A549 (cell line): Measurements from ENCODE around the gene ZNF335. TPM values are rescaled to one million over a fixed set of nuclear protein-coding genes. Genes with fewer than 3 reads are reported as not detected.

ENCODE experiments used
- ATAC-seq, 2 experiments: fragments of 200-7000 bp in 1 of 2; fragments of >200 bp in 1 of 2; cut with Nextera tagmentation in 1 of 2; cut with Tn5 transposase in 1 of 2; 3 replicates each; pipeline versions ENCODE4 v1.8.0 to v1.9.1; 2018 to 2020; ENCODE audit warnings: mild to moderate bottlenecking in 1 of 2, moderate library complexity in 1 of 2
- CTCF ChIA-PET: fragments of 300-600 bp; sonication (Branson Sonifier 250); formaldehyde crosslinking; extraction: SDS; loops from one replicate; lab custom pipeline; 2021; ENCODE audit warnings: antibody characterized with exemption, inconsistent platforms; lab: Yijun Ruan, JAX
- POLR2A ChIA-PET: fragments of 350-600 bp; formaldehyde crosslinking; extraction: SDS; loops from one replicate; lab custom pipeline; 2021; ENCODE audit warnings: antibody characterized with exemption, inconsistent platforms; lab: Yijun Ruan, JAX
- DNase-seq, 2 experiments: peaks; one replicate each; pipeline versions ENCODE4 v3.0.0 to v3.0.0-alpha.2; 2011 to 2016; ENCODE audit warnings: low read depth in 1 of 2, low spot score in 1 of 2
- FAIRE-seq: peaks from 2 replicates; lab custom pipeline; 2011; peaks lifted over from hg19 to GRCh38; lab: Jason Lieb, UNC
- H3K27ac ChIP-seq, 2 experiments: fragments of >200 bp; sonication (Bioruptor Twin); formaldehyde crosslinking; 3 replicates each; pipeline ENCODE4 v1.5.1; 2016 to 2017
- H3K4me1 ChIP-seq: fragments of >200 bp; sonication (Bioruptor Twin); formaldehyde crosslinking; 3 replicates; pipeline ENCODE4 v1.6.1; 2016
- H3K4me2 ChIP-seq: fragments of >200 bp; sonication (Bioruptor Twin); formaldehyde crosslinking; 3 replicates; pipeline ENCODE4 v1.6.1; 2016
- H3K4me3 ChIP-seq: fragments of >200 bp; sonication (Bioruptor Twin); formaldehyde crosslinking; 3 replicates; pipeline ENCODE4 v1.5.1; 2016
- H3K9me3 ChIP-seq: fragments of >200 bp; sonication (Bioruptor Twin); formaldehyde crosslinking; 3 replicates; pipeline ENCODE4 v1.6.1; 2016
- CBX2 ChIP-seq: fragments of 200-600 bp; sonication (generic); IDR thresholded peaks from 2 replicates; pipeline ENCODE4 v1.6.1; 2016; ENCODE audit warnings: low read depth, mild to moderate bottlenecking, borderline replicate concordance
- CHD2 ChIP-seq: fragments of 150-350 bp; IDR thresholded peaks from 2 replicates; pipeline ENCODE4 v1.6.1; 2014; ENCODE audit warnings: low read length; ENCODE audit not compliant: partially characterized antibody
- CHD4 ChIP-seq: fragments of 200-600 bp; sonication (generic); IDR thresholded peaks from 2 replicates; pipeline ENCODE4 v1.6.1; 2016; ENCODE audit warnings: antibody characterized with exemption, mild to moderate bottlenecking, borderline replicate concordance
- EHF ChIP-seq: fragments of 250-450 bp; sonication (Bioruptor Pico); IDR thresholded peaks from 2 replicates; pipeline ENCODE4 v1.5.0; 2020; ENCODE audit warnings: mild to moderate bottlenecking
- HMGXB4 ChIP-seq: fragments of 250-450 bp; sonication (Bioruptor Pico); IDR thresholded peaks from 2 replicates; pipeline ENCODE4 v1.5.0; 2021; ENCODE audit warnings: mild to moderate bottlenecking, moderate library complexity, borderline replicate concordance
- HOXB13 ChIP-seq: fragments of 250-450 bp; sonication (Bioruptor Pico); IDR thresholded peaks from 2 replicates; pipeline ENCODE4 v1.5.0; 2020; ENCODE audit warnings: low read depth, mild to moderate bottlenecking, moderate library complexity
- JUNB ChIP-seq: fragments of >200 bp; sonication (Bioruptor Twin); formaldehyde crosslinking; IDR thresholded peaks from 2 replicates; pipeline ENCODE4 v1.6.1; 2016
- MAFK ChIP-seq: fragments of 450-650 bp; IDR thresholded peaks from 2 replicates; pipeline ENCODE4 v1.6.1; 2014; ENCODE audit not compliant: partially characterized antibody
- MAX ChIP-seq: IDR thresholded peaks from 2 replicates; pipeline ENCODE4 v1.6.1; 2012
- MAZ ChIP-seq: fragments of 150-350 bp; IDR thresholded peaks from 2 replicates; pipeline ENCODE4 v1.6.1; 2014; ENCODE audit warnings: antibody characterized with exemption, low read depth, low read length, borderline replicate concordance
- NFE2L2 ChIP-seq: fragments of 150-350 bp; conservative IDR thresholded peaks from 2 replicates; pipeline ENCODE4 v1.6.1; 2014; ENCODE audit warnings: low read length
- REST ChIP-seq: fragments of 200-600 bp; sonication (generic); IDR thresholded peaks from 2 replicates; pipeline ENCODE4 v1.6.1; 2016; ENCODE audit warnings: antibody characterized with exemption, mild to moderate bottlenecking, moderate library complexity
- SMC3 ChIP-seq: fragments of >200 bp; sonication (Bioruptor Twin); formaldehyde crosslinking; IDR thresholded peaks from 3 replicates; pipeline ENCODE4 v1.6.1; 2018; ENCODE audit warnings: inconsistent platforms
- TP53 ChIP-seq: fragments of 250-450 bp; sonication (Bioruptor Pico); IDR thresholded peaks from 2 replicates; pipeline ENCODE4 v1.5.0; 2021; ENCODE audit warnings: mild to moderate bottlenecking, moderate library complexity
- ZSCAN20 ChIP-seq: fragments of 250-450 bp; sonication (Bioruptor Pico); IDR thresholded peaks from 2 replicates; pipeline ENCODE4 v1.8.0; 2022; ENCODE audit warnings: mild to moderate bottlenecking, moderate library complexity
- WGBS: methylation state at CpG from one replicate; pipeline ENCODE4 v1.1.6; 2017; ENCODE audit errors: missing lambda C conversion rate; 5-methylcytosine and 5-hydroxymethylcytosine counted together
- polyA plus RNA-seq, 4 experiments: library from polyadenylated mRNA; depleted of rRNA in 3 of 4; stranded (reverse); fragments of >200 nt; fragmentation: RNase III in 1 of 4; extraction: RNeasy Plus Mini Kit Qiagen cat#74134 plus additional on column Dnase treatment in 1 of 4; gene quantifications; 2 replicates in 3 of 4; 3 replicates in 1 of 4; pipeline ENCODE4 v1.2.3, GENCODE V29; 2011 to 2017
- TF ChIP-seq, protein P1 (sequence below): fragments of >200 bp; sonication (Bioruptor Twin); formaldehyde crosslinking; IDR thresholded peaks from 2 replicates; pipeline ENCODE4 v1.6.1; 2016
- TF ChIP-seq, protein P2 (sequence below): fragments of >200 bp; sonication (Bioruptor Twin); formaldehyde crosslinking; IDR thresholded peaks from 3 replicates; pipeline ENCODE4 v1.6.1; 2016

The ZNF335 gene
- polyA plus RNA-seq, 2 of the 4 experiments (the other 2 are of a cell fraction) = 7.3 to 9.3 TPM

GRCh38 chr20:45962031-45962755 lies 9.8 kb downstream of the ZNF335 start:
- ATAC-seq (no peak), DNase-seq (no peak), FAIRE-seq (no peak)
- ChIA-PET POLR2A (no interaction called here), CTCF (interaction anchor here (0.7 to 21.4 kb wide), 19 partner anchors 4 to 643 kb away, joined by 3 to 358 read pairs (median 5); partner anchors contain the start of genes PCIF1 and ZNF335)
- Histone ChIP-seq H3K9me3 (peaks cover 4% of the 10 kb centered on the region; the same call in 1 of the 3 replicates), H3K4me2 (no peak overlapping the region), H3K4me3 (no peak overlapping the region), H3K27ac (no peak overlapping the region), H3K4me1 (no peaks in the 10 kb centered on the region)
- WGBS = 86% methylated on average over 24 of the region's 26 CpGs
- TF ChIP-seq HOXB13 (CRISPR knock-in tag) (no peak), CHD2 (no peak), JUNB (no peak), HMGXB4 (CRISPR knock-in tag) (no peak), MAFK (no peak), REST (no peak), NFE2L2 (no peak), MAX (no peak), SMC3 (no peak), ZSCAN20 (CRISPR knock-in tag) (no peak)
- TF ChIP-seq, protein P1, sequence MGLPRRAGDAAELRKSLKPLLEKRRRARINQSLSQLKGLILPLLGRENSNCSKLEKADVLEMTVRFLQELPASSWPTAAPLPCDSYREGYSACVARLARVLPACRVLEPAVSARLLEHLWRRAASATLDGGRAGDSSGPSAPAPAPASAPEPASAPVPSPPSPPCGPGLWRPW = no peak
- TF ChIP-seq, protein P2, sequence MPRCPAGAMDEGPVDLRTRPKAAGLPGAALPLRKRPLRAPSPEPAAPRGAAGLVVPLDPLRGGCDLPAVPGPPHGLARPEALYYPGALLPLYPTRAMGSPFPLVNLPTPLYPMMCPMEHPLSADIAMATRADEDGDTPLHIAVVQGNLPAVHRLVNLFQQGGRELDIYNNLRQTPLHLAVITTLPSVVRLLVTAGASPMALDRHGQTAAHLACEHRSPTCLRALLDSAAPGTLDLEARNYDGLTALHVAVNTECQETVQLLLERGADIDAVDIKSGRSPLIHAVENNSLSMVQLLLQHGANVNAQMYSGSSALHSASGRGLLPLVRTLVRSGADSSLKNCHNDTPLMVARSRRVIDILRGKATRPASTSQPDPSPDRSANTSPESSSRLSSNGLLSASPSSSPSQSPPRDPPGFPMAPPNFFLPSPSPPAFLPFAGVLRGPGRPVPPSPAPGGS = no peak

- CTCF ChIA-PET = interaction anchor here (0.9 to 21.4 kb wide), 8 partner anchors 6 to 160 kb away, joined by 3 to 358 read pairs (median 11); partner anchors contain the start of gene ZNF335
- FAIRE-seq = no peak
- Histone ChIP-seq H3K4me3 (no peak overlapping the region), H3K4me2 (no peak overlapping the region), H3K9me3 (peaks cover 4% of the 10 kb centered on the region; the same call in 1 of the 3 replicates), H3K4me1 (no peaks in the 10 kb centered on the region)
- POLR2A ChIA-PET = no interaction called here
- ATAC-seq = no peak
- no peak for DNase-seq
- 97% methylated on average over 14 of the region's 14 CpGs for WGBS
- TF ChIP-seq MAX (no peak), TP53 (no peak), REST (no peak), NFE2L2 (no peak), CBX2 (no peak), EHF (CRISPR knock-in tag) (no peak), CHD4 (no peak), MAZ (no peak)
- TF ChIP-seq, protein P2 = no peak
- TF ChIP-seq, protein P1 = no peak
- TF ChIP-seq, all 56 proteins: peak for 0
- H3K27ac ChIP-seq = no peak overlapping the region
Observed at GRCh38 chr20:45959956-45960630, 11.9 kb downstream of the ZNF335 start.
